NB4 (cell line): ENCODE measurements around the gene CPED1.

Source experiments
- POLR2A ChIP-seq: IDR thresholded peaks from 2 replicates; pipeline ENCODE4 v1.6.1; 2011; ENCODE audit warnings: mild to moderate bottlenecking; ENCODE audit not compliant: insufficient read length; ENCODE audit errors: extremely low read depth
- TF ChIP-seq, protein P1 (sequence below): IDR thresholded peaks from one replicate; pipeline ENCODE4 v1.5.1; 2012; ENCODE audit warnings: low read depth, low read length
- TF ChIP-seq, protein P2 (sequence below): IDR thresholded peaks from 2 replicates; pipeline ENCODE4 v1.6.1; 2011; ENCODE audit warnings: low read depth, low read length

DNA sequence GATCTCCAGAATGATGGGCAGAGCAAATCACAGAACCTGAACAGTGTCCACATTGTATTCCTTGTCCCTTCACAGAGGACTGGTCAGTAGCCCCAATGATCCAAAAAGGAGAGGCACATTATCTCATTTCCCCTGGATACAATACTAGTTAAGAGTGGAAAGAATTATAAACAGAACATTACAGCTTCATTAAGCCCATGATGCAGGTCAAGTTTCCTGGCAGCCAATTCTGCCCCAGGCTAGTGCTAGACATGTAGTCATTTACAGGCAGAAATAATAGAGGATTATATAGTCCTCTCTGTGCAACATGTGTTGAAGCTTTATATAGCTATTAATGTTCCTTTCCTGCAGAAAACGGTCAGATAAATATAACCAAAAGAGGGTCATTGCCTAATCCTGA lies 216.0 kb downstream of the CPED1 start:
- TF ChIP-seq, protein P1, sequence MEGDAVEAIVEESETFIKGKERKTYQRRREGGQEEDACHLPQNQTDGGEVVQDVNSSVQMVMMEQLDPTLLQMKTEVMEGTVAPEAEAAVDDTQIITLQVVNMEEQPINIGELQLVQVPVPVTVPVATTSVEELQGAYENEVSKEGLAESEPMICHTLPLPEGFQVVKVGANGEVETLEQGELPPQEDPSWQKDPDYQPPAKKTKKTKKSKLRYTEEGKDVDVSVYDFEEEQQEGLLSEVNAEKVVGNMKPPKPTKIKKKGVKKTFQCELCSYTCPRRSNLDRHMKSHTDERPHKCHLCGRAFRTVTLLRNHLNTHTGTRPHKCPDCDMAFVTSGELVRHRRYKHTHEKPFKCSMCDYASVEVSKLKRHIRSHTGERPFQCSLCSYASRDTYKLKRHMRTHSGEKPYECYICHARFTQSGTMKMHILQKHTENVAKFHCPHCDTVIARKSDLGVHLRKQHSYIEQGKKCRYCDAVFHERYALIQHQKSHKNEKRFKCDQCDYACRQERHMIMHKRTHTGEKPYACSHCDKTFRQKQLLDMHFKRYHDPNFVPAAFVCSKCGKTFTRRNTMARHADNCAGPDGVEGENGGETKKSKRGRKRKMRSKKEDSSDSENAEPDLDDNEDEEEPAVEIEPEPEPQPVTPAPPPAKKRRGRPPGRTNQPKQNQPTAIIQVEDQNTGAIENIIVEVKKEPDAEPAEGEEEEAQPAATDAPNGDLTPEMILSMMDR: no peak
- no peak for TF ChIP-seq POLR2A
- TF ChIP-seq, protein P2, sequence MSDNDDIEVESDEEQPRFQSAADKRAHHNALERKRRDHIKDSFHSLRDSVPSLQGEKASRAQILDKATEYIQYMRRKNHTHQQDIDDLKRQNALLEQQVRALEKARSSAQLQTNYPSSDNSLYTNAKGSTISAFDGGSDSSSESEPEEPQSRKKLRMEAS: no peak
